Measurements from ENCODE around the gene BPIFB3. TPM values are rescaled to one million over a fixed set of nuclear protein-coding genes. Genes with fewer than 3 reads are reported as not detected.

BPIFB3 gene
- total and polyA plus RNA-seq, 9 of the 15 experiments (the other 6 are each of a cell fraction or from before 2014, with no cell fraction given): not detected

GRCh38 chr20:33031531-33031930 lies 22.2 kb upstream of the BPIFB3 start, which contains the start of gene BPIFB6 (continued):
- no peak for TF ChIP-seq ZBTB1 (CRISPR knock-in tag; IDR thresholded peaks at IDR 0.05; ENCODE audit: borderline replicate concordance, low read depth)
- TF ChIP-seq MYNN (IDR thresholded peaks at IDR 0.05): no peak
- TF ChIP-seq MYNN (CRISPR knock-in tag; IDR thresholded peaks at IDR 0.05): no peak
- TF ChIP-seq MNT (conservative IDR thresholded peaks at IDR 0.05): no peak

- no peak overlapping the region for H3K4me2 ChIP-seq (ENCODE audit: insufficient read depth, low read length)
- H3K4me1 ChIP-seq (replicated peaks in 1 of 2; ENCODE audit: control insufficient read depth in 2 of 2, insufficient read depth in 2 of 2, low read length in 2 of 2): peaks cover 0 to 3% of the 10 kb centered on the region in 2 experiments; a peak in 1 of 5 replicates
- TF ChIP-seq BCL6 (CRISPR knock-in tag; IDR thresholded peaks at IDR 0.05) (no peak), ZFP36 (IDR thresholded peaks at IDR 0.05; ENCODE audit: low read depth, low read length, partially characterized antibody) (peak; percentile 84)
- no peaks in the 10 kb centered on the region for H3K9me3 ChIP-seq (replicated peaks; ENCODE audit: control insufficient read depth, insufficient read depth, low read depth, low read length)
- FAIRE-seq (no peak), DNase-seq (ENCODE audit: extremely low read depth in 1 of 4, low spot score in 3 of 4) (no peak), ATAC-seq (no peak)
- in situ Hi-C loops (cut with MboI): no loop called here
- no peaks in the 10 kb centered on the region; the same call in 1 of the 2 replicates for H4K20me1 ChIP-seq (replicated peaks; ENCODE audit: control insufficient read depth, insufficient read depth, low read length)
- H3K9ac ChIP-seq (ENCODE audit: insufficient read depth in 1 of 2, low read depth in 2 of 2, low read length in 2 of 2): no peak overlapping the region
- no peaks in the 10 kb centered on the region for H3K79me2 ChIP-seq (ENCODE audit: control insufficient read depth, insufficient read depth, low read length)
- 0% methylated on average over 6 of the region's 6 CpGs for WGBS (ENCODE audit: insufficient coverage, low coverage, missing lambda C conversion rate)
- no peaks in the 10 kb centered on the region for H3K9me1 ChIP-seq (ENCODE audit: control insufficient read depth, insufficient read depth, low read length)
- H3K27me3 ChIP-seq (ENCODE audit: control insufficient read depth in 2 of 2, insufficient read depth in 2 of 2, low read length in 2 of 2): peaks cover 0 to 34% of the 10 kb centered on the region in 2 experiments; a peak in 2 of 5 replicates
- ChIA-PET CTCF (ENCODE audit: low intra/inter-chr PET ratio) (no interaction called here), POLR2A (interaction anchor here (0.6 kb wide), 1 partner anchor 39 kb away, joined by 3 read pairs; no protein-coding TSS in a partner anchor)
- no TSS peak for BruUV-seq (replicated peaks)
- no peak overlapping the region for H3K27ac ChIP-seq (ENCODE audit: extremely low read depth, low read depth, low read length)
- no peaks in the 10 kb centered on the region for H3K36me3 ChIP-seq (ENCODE audit: control insufficient read depth, insufficient read depth, low read length)
- H2AFZ ChIP-seq (ENCODE audit: low read depth, low read length): no peak overlapping the region
- intact Hi-C loops (cut with micrococcal nuclease): no loop called here
- no peak overlapping the region for H3K4me3 ChIP-seq
These were observed 21.1 kb upstream of the BPIFB3 start for GRCh38 chr20:33032555-33032954.
